GM10266 (cell line): ENCODE results near the gene ADGRB2.

ENCODE experiments used
- DNase-seq: peaks from one replicate; pipeline ENCODE4 v3.0.0; 2012; ENCODE audit errors: extremely low spot score
- TF ChIP-seq, protein P1 (sequence below): IDR thresholded peaks from 2 replicates; pipeline ENCODE4 v1.5.1; 2012; ENCODE audit warnings: mild to moderate bottlenecking, low read depth; ENCODE audit not compliant: control insufficient read depth, insufficient read depth; ENCODE audit errors: missing control alignments

The ADGRB2 gene

GRCh38 chr1:31753707-31754349, 10.3 kb downstream of the ADGRB2 start:
- TF ChIP-seq, protein P1, sequence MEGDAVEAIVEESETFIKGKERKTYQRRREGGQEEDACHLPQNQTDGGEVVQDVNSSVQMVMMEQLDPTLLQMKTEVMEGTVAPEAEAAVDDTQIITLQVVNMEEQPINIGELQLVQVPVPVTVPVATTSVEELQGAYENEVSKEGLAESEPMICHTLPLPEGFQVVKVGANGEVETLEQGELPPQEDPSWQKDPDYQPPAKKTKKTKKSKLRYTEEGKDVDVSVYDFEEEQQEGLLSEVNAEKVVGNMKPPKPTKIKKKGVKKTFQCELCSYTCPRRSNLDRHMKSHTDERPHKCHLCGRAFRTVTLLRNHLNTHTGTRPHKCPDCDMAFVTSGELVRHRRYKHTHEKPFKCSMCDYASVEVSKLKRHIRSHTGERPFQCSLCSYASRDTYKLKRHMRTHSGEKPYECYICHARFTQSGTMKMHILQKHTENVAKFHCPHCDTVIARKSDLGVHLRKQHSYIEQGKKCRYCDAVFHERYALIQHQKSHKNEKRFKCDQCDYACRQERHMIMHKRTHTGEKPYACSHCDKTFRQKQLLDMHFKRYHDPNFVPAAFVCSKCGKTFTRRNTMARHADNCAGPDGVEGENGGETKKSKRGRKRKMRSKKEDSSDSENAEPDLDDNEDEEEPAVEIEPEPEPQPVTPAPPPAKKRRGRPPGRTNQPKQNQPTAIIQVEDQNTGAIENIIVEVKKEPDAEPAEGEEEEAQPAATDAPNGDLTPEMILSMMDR, result no peak
- DNase-seq, result no peak

GRCh38 chr1:31752952-31753475, 11.1 kb downstream of the ADGRB2 start:
- TF ChIP-seq, protein P1, result no peak
- DNase-seq, result no peak

DNA sequence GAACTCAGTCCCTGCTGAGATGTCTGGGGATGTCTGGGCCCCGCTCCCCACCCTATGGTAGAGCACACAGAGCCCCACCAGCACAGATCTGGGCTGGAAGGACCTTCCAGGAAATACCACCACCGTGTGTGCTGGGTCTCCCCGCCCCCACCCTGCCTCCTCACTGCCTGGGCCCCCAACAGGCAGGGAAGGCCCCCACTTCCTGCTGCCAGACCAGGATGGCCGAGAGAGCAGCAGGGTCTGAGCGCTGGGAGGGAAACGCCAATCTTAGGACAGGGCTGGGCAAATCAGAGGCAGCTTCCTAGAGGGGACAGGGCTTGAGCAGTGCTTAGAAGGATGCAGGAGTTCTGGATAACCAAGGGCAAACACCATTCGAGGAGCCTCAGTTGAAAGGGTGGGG, 11.9 kb downstream of the ADGRB2 start:
- no peak for DNase-seq
- TF ChIP-seq, protein P1, result no peak

DNA sequence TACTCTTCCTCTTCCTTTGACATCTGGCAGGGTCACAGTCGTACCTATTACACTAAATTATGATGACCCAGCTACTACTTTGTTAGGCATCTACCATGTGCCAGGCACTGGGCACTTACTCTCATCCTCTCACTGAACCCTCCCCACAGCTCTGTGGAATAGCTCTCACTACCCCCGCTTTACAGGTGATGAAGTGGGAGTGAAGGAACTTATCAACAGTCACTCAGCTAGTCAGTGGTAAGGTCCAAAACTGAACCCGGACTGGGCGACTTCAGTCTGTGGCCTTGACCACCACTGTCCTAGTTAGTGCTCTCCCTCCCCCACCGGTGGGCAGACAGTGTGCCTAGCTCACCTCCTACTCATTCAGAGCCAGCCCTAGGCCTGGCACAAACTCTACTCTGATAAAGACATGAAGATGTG, 12.3 kb downstream of the ADGRB2 start:
- TF ChIP-seq, protein P1, result no peak
- DNase-seq, result no peak

DNA sequence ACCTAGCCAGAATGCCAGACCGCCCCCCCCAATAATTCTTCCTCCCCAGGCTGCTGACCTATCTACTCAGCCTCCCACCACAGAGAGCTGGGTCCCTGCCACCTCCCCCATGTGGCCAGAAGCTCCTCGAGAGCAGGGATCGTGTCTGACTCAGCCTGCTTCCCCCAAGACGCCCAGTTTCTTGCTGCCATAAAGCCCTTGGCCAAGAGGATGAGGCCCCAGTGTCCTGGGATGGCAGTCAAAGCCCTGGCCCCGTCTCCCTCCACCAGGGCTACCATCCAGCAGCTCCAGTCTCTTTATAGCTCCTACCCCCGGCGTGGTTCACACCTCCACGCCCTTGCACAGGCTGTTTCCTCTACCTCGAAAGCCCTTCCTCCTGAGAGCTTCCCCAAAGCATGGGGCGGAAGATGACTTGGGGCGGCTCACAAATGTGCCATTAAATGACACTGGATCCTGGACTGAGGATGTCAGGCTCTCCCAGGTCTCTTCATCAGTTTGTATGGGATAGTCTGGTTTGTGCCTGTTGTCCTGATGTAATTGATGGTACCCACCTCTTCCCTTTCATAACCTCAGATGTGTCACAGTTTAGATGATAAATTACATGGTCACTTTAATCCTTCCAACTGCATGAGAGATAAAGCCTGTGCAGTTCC, 13.2 kb downstream of the ADGRB2 start:
- TF ChIP-seq, protein P1, result no peak
- DNase-seq, result no peak

- TF ChIP-seq, protein P1, result no peak
- no peak for DNase-seq
These were observed 14.1 kb downstream of the ADGRB2 start for GRCh38 chr1:31749785-31750735.

GRCh38 chr1:31748365-31748764, 15.8 kb downstream of the ADGRB2 start:
- DNase-seq, result no peak
- TF ChIP-seq, protein P1, result no peak
